Parathyroid adenoma (tissue), 2 donors: Measurements from ENCODE around the gene TREML2.

Source experiments
- H2AFZ ChIP-seq: fragments of 300-600 bp; sonication (generic); one replicate; pipeline ENCODE4 v1.7.0; 2017; ENCODE audit warnings: antibody characterized with exemption, mild to moderate bottlenecking
- H3K27ac ChIP-seq: fragments of 300-600 bp; sonication (generic); one replicate; pipeline ENCODE4 v1.7.0; 2017
- H3K27me3 ChIP-seq: fragments of 300-600 bp; sonication (generic); one replicate; pipeline ENCODE4 v1.7.0; 2017; ENCODE audit warnings: low read length; ENCODE audit not compliant: control insufficient read depth, insufficient read depth
- H3K36me3 ChIP-seq: fragments of 300-600 bp; sonication (generic); one replicate; pipeline ENCODE4 v1.7.0; 2017; ENCODE audit warnings: low read length; ENCODE audit not compliant: control insufficient read depth, insufficient read depth
- H3K4me1 ChIP-seq: fragments of 300-600 bp; sonication (generic); one replicate; pipeline ENCODE4 v1.7.0; 2017; ENCODE audit warnings: control low read depth
- H3K4me2 ChIP-seq: fragments of 300-600 bp; sonication (generic); one replicate; pipeline ENCODE4 v1.7.0; 2017; ENCODE audit warnings: low read length
- H3K4me3 ChIP-seq: fragments of 300-600 bp; sonication (generic); one replicate; pipeline ENCODE4 v1.7.0; 2017; ENCODE audit warnings: low read depth, low read length
- H3K79me2 ChIP-seq: fragments of 300-600 bp; sonication (generic); one replicate; pipeline ENCODE4 v1.7.0; 2017; ENCODE audit warnings: control low read depth
- H3K9ac ChIP-seq: fragments of 300-600 bp; sonication (generic); one replicate; pipeline ENCODE4 v1.7.0; 2017; ENCODE audit warnings: mild to moderate bottlenecking
- H3K9me3 ChIP-seq: fragments of 300-600 bp; sonication (generic); one replicate; pipeline ENCODE4 v1.7.0; 2017; ENCODE audit warnings: low read length; ENCODE audit not compliant: control insufficient read depth
- TF ChIP-seq, protein P1 (sequence below): fragments of 300-600 bp; sonication (generic); IDR thresholded peaks from one replicate; pipeline ENCODE4 v1.7.0; 2017; ENCODE audit warnings: antibody characterized with exemption, mild to moderate bottlenecking
- donor health status: primary hyperparathyroidism.

Gene TREML2

DNA sequence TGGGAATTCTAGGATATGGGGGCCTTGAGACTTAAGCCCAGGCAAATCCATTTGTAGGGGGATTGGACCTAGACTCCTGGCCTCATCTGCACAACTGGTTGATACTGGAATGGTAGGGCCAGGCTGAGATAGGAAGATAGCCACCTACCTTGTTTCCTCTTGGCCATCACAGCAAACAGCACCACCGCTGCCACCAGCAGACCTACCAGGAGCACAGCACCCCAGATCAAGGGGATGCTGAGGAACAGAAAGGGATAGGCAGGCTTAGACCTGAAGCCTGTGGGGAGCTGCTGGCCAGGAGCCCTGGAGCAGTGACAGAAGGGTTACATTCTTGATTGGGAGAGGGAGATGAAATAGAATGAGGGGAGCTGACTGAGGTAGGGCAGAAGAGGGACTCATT, 50.3 kb downstream of the TREML2 start:
- H3K79me2 ChIP-seq = no peaks in the 10 kb centered on the region
- H3K4me2 ChIP-seq = no peak overlapping the region
- no peaks in the 10 kb centered on the region for H3K4me1 ChIP-seq
- no peak overlapping the region for H3K9ac ChIP-seq
- H3K4me3 ChIP-seq = no peak overlapping the region
- H3K27me3 ChIP-seq = no peaks in the 10 kb centered on the region
- H2AFZ ChIP-seq = no peak overlapping the region
- no peak overlapping the region for H3K27ac ChIP-seq
- H3K9me3 ChIP-seq = no peaks in the 10 kb centered on the region
- H3K36me3 ChIP-seq = no peaks in the 10 kb centered on the region
- TF ChIP-seq, protein P1, sequence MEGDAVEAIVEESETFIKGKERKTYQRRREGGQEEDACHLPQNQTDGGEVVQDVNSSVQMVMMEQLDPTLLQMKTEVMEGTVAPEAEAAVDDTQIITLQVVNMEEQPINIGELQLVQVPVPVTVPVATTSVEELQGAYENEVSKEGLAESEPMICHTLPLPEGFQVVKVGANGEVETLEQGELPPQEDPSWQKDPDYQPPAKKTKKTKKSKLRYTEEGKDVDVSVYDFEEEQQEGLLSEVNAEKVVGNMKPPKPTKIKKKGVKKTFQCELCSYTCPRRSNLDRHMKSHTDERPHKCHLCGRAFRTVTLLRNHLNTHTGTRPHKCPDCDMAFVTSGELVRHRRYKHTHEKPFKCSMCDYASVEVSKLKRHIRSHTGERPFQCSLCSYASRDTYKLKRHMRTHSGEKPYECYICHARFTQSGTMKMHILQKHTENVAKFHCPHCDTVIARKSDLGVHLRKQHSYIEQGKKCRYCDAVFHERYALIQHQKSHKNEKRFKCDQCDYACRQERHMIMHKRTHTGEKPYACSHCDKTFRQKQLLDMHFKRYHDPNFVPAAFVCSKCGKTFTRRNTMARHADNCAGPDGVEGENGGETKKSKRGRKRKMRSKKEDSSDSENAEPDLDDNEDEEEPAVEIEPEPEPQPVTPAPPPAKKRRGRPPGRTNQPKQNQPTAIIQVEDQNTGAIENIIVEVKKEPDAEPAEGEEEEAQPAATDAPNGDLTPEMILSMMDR = no peak

DNA sequence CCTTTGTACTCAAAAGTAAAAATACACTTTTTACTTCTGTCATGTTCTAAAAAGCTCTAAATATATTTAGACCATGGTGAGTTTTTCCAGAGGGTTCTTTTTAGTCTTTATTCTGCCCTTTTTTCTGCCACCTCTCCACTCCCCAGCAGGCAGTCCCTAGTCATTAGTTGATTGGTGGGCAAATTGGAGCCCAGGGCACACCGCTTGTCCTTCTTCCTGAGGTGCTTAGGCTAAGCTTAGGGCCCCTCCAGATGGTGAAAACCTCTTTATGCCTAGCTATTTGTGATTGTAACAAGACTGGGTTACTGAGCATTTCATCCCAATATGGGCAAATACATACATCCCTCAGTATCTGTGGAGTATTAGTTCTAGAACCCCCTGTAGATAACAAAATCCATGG, 53.0 kb downstream of the TREML2 start:
- Histone ChIP-seq H2AFZ (no peak overlapping the region), H3K4me3 (no peak overlapping the region), H3K27ac (no peak overlapping the region), H3K79me2 (no peaks in the 10 kb centered on the region), H3K9ac (no peak overlapping the region), H3K9me3 (no peaks in the 10 kb centered on the region), H3K27me3 (no peaks in the 10 kb centered on the region), H3K36me3 (no peaks in the 10 kb centered on the region), H3K4me2 (no peak overlapping the region), H3K4me1 (no peaks in the 10 kb centered on the region)
- TF ChIP-seq, protein P1 = no peak
